Liver (tissue), 9 donors: ENCODE data around the gene SLC25A13. TPM values are rescaled to one million over a fixed set of nuclear protein-coding genes. Genes with fewer than 3 reads are reported as not detected.

Experiments
- DNase-seq: peaks from one replicate; pipeline ENCODE4 v3.0.0-alpha.2; 2017; ENCODE audit warnings: low spot score
- H3K27ac ChIP-seq, 2 donors: one replicate each; pipeline ENCODE4 v1.7.0; 2013; ENCODE audit warnings: inconsistent platforms in 2 of 2, low read length in 2 of 2, control low read depth in 1 of 2, low read depth in 1 of 2, mild to moderate bottlenecking in 1 of 2
- H3K27me3 ChIP-seq, 4 donors: one replicate each; pipeline versions ENCODE4 v1.6.1 to v1.7.0; 2013; ENCODE audit warnings: low read length in 3 of 4, inconsistent platforms in 1 of 4, mild to moderate bottlenecking in 1 of 4, moderate library complexity in 1 of 4; ENCODE audit not compliant: control insufficient read depth in 4 of 4, insufficient read depth in 4 of 4
- H3K36me3 ChIP-seq, 4 donors: one replicate each; pipeline versions ENCODE4 v1.6.1 to v1.7.0; 2013; ENCODE audit warnings: low read length in 3 of 4, mild to moderate bottlenecking in 3 of 4, low read depth in 1 of 4, moderate library complexity in 1 of 4; ENCODE audit not compliant: control insufficient read depth in 4 of 4, insufficient read depth in 3 of 4
- H3K4me1 ChIP-seq, 4 donors: one replicate each; pipeline versions ENCODE4 v1.6.1 to v1.7.0; 2013; ENCODE audit warnings: low read length in 3 of 4, mild to moderate bottlenecking in 3 of 4, moderate library complexity in 1 of 4; ENCODE audit not compliant: control insufficient read depth in 4 of 4, insufficient read depth in 4 of 4
- H3K4me3 ChIP-seq, 3 donors: one replicate each; pipeline versions ENCODE4 v1.6.1 to v1.7.0; 2013; ENCODE audit warnings: low read length in 3 of 3, control low read depth in 1 of 3, low read depth in 1 of 3, mild to moderate bottlenecking in 1 of 3
- H3K9ac ChIP-seq, 2 donors: one replicate each; pipeline ENCODE4 v1.7.0; 2013; ENCODE audit warnings: low read length in 2 of 2, mild to moderate bottlenecking in 2 of 2, moderate library complexity in 2 of 2, control low read depth in 1 of 2, low read depth in 1 of 2
- H3K9me3 ChIP-seq, 4 donors: one replicate each; pipeline versions ENCODE4 v1.6.1 to v1.7.0; 2013; ENCODE audit warnings: low read length in 3 of 4; ENCODE audit not compliant: control insufficient read depth in 4 of 4
- EGR1 ChIP-seq, 2 donors: IDR thresholded peaks; 2 replicates each; pipeline ENCODE4 v1.6.1; 2016 to 2018; ENCODE audit warnings: antibody characterized with exemption in 2 of 2, low read depth in 2 of 2
- HNF4A ChIP-seq, 2 donors: conservative IDR thresholded peaks; 2 replicates each; pipeline ENCODE4 v1.6.1; 2016; ENCODE audit warnings: antibody characterized with exemption in 2 of 2, mild to moderate bottlenecking in 2 of 2
- NR2F2 ChIP-seq: IDR thresholded peaks from 2 replicates; pipeline ENCODE4 v1.6.1; 2016; ENCODE audit warnings: antibody characterized with exemption
- RXRA ChIP-seq, 2 donors: IDR thresholded peaks; 2 replicates each; pipeline ENCODE4 v1.6.1; 2017 to 2018; ENCODE audit warnings: antibody characterized with exemption in 2 of 2, mild to moderate bottlenecking in 1 of 2
- SP1 ChIP-seq: IDR thresholded peaks from 2 replicates; pipeline ENCODE4 v1.6.1; 2018; ENCODE audit warnings: antibody characterized with exemption, mild to moderate bottlenecking
- TAF1 ChIP-seq: conservative IDR thresholded peaks from 2 replicates; pipeline ENCODE4 v1.6.1; 2016; ENCODE audit warnings: antibody characterized with exemption, mild to moderate bottlenecking
- WGBS: extraction: QIAGEN DNeasy Blood & Tissue Kit; methylation state at CpG from one replicate; pipeline ENCODE4 v1.1.7; 2013; 5-methylcytosine and 5-hydroxymethylcytosine counted together
- polyA plus RNA-seq, 2 donors: library from polyadenylated mRNA; stranded (reverse) in 1 of 2; unstranded in 1 of 2; fragments of 200-250 nt in 1 of 2; fragments of >200 nt in 1 of 2; fragmentation: Nextera tagmentation in 1 of 2; extraction: Ambion mirVana in 1 of 2; gene quantifications; one replicate each; pipeline versions ENCODE4 v1.2.1 to v1.2.3, GENCODE V29; 2013 to 2015
- total RNA-seq, 2 donors: library from RNA; depleted of rRNA; stranded (reverse); fragments of >200 nt; gene quantifications; one replicate each; pipeline ENCODE4 v1.2.3, GENCODE V29; 2014
- TF ChIP-seq, protein P1 (sequence below): IDR thresholded peaks from 2 replicates; pipeline ENCODE4 v1.6.1; 2016; ENCODE audit warnings: antibody characterized with exemption
- TF ChIP-seq, protein P2 (sequence below): fragments of 150-350 bp; IDR thresholded peaks from 2 replicates; pipeline ENCODE4 v1.5.1; 2017; ENCODE audit warnings: improper control_type of control experiment, low read depth, low read length; ENCODE audit not compliant: missing input control
- TF ChIP-seq, protein P3 (sequence below): IDR thresholded peaks from 2 replicates; pipeline ENCODE4 v1.6.1; 2016; ENCODE audit warnings: antibody characterized with exemption, mild to moderate bottlenecking
- donor health status: healthy.
- donor health status: healthy.
- donor health status: healthy.
- donor health status: healthy.
- donor health status: healthy.

SLC25A13 gene
- total and polyA plus RNA-seq, 4 donors = 45.6 to 116 (median 63.9) TPM

DNA sequence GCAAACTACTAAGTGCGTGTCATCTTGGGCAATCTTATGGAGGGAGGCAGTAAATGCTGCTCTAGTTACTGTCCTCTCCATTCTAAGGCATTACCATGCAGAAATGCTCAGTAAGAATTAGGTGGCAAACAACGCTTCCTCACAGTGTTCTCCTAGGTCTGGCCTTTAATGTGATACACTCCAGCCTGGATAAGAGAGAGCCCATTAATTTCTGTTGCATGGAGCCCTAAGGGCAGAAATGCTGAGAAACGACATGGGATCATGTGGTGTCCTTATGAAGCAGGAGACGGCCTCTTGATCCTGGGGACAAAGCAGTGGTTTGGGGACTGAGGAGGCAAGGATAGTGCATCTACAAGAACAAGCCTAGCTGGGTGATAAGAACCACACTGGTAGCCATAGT lies 44.0 kb downstream of the SLC25A13 start:
- H3K9ac ChIP-seq = no peak overlapping the region
- no peak overlapping the region for H3K4me3 ChIP-seq
- TF ChIP-seq, protein P1, sequence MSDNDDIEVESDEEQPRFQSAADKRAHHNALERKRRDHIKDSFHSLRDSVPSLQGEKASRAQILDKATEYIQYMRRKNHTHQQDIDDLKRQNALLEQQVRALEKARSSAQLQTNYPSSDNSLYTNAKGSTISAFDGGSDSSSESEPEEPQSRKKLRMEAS = no peak
- TF ChIP-seq RXRA (IDR thresholded peaks at IDR 0.05) (no peak), TAF1 (no peak), NR2F2 (no peak)
- 92% methylated on average over 4 of the region's 4 CpGs for WGBS
- H3K9me3 ChIP-seq = no peaks in the 10 kb centered on the region
- peaks cover 0 to 13% (median 6%) of the 10 kb centered on the region in 4 donors for H3K4me1 ChIP-seq
- no peak for DNase-seq
- H3K27ac ChIP-seq = no peak overlapping the region
- H3K27me3 ChIP-seq = no peaks in the 10 kb centered on the region
- peaks cover 0 to 12% (median 2%) of the 10 kb centered on the region in 4 donors for H3K36me3 ChIP-seq

DNA sequence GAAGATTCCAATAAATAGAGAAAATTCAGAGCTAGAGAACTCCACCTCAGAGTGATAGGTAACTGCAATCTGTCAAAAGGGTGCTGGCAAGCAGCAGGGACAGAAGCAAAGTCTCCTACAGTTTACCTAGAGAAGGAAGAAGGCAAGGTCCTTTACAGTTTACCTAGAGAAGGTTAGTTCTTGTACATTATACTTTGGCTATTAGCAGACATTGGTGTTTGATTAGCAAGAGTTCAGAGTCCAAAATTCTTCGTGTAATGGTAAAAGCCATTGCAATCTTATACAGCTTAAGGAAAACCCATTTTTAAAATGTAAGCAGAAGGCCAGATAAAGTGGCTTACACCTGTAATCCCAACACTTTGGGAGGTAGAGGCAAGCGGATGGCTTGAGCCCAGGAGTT lies 45.9 kb downstream of the SLC25A13 start:
- Histone ChIP-seq H3K27me3 (no peaks in the 10 kb centered on the region), H3K9me3 (no peaks in the 10 kb centered on the region), H3K27ac (no peak overlapping the region), H3K9ac (no peak overlapping the region), H3K4me1 (peaks cover 0 to 8% (median 6%) of the 10 kb centered on the region in 4 donors), H3K4me3 (no peak overlapping the region), H3K36me3 (peaks cover 0 to 12% (median 1%) of the 10 kb centered on the region in 4 donors)
- no peak for DNase-seq
- WGBS = 63% methylated on average over 2 of the region's 2 CpGs
- TF ChIP-seq HNF4A (conservative IDR thresholded peaks at IDR 0.05) (peak; percentile 48 to 75), EGR1 (IDR thresholded peaks at IDR 0.05; ENCODE audit: low read depth in 2 of 2) (no peak), RXRA (IDR thresholded peaks at IDR 0.05) (peak in 1 of 2 donors; percentile 5), SP1 (no peak)
- TF ChIP-seq, protein P2, sequence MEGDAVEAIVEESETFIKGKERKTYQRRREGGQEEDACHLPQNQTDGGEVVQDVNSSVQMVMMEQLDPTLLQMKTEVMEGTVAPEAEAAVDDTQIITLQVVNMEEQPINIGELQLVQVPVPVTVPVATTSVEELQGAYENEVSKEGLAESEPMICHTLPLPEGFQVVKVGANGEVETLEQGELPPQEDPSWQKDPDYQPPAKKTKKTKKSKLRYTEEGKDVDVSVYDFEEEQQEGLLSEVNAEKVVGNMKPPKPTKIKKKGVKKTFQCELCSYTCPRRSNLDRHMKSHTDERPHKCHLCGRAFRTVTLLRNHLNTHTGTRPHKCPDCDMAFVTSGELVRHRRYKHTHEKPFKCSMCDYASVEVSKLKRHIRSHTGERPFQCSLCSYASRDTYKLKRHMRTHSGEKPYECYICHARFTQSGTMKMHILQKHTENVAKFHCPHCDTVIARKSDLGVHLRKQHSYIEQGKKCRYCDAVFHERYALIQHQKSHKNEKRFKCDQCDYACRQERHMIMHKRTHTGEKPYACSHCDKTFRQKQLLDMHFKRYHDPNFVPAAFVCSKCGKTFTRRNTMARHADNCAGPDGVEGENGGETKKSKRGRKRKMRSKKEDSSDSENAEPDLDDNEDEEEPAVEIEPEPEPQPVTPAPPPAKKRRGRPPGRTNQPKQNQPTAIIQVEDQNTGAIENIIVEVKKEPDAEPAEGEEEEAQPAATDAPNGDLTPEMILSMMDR = no peak
- TF ChIP-seq, protein P3, sequence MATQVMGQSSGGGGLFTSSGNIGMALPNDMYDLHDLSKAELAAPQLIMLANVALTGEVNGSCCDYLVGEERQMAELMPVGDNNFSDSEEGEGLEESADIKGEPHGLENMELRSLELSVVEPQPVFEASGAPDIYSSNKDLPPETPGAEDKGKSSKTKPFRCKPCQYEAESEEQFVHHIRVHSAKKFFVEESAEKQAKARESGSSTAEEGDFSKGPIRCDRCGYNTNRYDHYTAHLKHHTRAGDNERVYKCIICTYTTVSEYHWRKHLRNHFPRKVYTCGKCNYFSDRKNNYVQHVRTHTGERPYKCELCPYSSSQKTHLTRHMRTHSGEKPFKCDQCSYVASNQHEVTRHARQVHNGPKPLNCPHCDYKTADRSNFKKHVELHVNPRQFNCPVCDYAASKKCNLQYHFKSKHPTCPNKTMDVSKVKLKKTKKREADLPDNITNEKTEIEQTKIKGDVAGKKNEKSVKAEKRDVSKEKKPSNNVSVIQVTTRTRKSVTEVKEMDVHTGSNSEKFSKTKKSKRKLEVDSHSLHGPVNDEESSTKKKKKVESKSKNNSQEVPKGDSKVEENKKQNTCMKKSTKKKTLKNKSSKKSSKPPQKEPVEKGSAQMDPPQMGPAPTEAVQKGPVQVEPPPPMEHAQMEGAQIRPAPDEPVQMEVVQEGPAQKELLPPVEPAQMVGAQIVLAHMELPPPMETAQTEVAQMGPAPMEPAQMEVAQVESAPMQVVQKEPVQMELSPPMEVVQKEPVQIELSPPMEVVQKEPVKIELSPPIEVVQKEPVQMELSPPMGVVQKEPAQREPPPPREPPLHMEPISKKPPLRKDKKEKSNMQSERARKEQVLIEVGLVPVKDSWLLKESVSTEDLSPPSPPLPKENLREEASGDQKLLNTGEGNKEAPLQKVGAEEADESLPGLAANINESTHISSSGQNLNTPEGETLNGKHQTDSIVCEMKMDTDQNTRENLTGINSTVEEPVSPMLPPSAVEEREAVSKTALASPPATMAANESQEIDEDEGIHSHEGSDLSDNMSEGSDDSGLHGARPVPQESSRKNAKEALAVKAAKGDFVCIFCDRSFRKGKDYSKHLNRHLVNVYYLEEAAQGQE = no peak

DNA sequence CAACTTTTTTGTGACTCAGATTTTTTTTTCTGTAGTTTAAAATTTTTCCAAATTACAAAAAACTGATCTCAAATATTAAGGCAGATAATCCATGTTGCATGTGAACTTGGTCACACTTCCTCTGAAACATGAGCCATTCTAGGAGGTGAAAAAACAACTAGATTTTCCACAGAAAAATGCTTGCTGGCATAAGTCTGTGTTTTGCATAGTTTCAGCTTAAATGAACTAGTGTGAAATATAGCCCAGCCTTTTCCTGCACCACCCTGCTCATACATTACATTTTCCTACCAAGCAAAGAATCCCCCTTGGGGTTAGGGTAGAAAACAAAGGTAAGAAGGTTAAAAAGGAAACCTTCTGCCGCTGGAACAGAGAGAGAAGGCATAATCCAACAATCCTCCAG lies 48.2 kb downstream of the SLC25A13 start:
- Histone ChIP-seq H3K36me3 (peaks cover 0 to 16% (median 1%) of the 10 kb centered on the region in 4 donors), H3K27ac (no peak overlapping the region), H3K9me3 (no peaks in the 10 kb centered on the region), H3K4me1 (peaks cover 0 to 8% (median 6%) of the 10 kb centered on the region in 4 donors), H3K27me3 (no peaks in the 10 kb centered on the region), H3K9ac (no peak overlapping the region), H3K4me3 (no peak overlapping the region)
- 90% methylated on average over 1 of the region's 1 CpG for WGBS
- no peak for DNase-seq
- TF ChIP-seq, protein P3 = no peak
